ENCODE measurements around the gene NDEL1.
A peak's percentile ranks its signal among the peaks of the same experiment; 100 is the strongest.

Gene NDEL1

GRCh38 chr17:8481089-8481488 is 45.4 kb downstream of the NDEL1 start:
- no peak for DNase-seq

- DNase-seq, result no peak
Measured at GRCh38 chr17:8481703-8482102, 46.0 kb downstream of the NDEL1 start.

DNA sequence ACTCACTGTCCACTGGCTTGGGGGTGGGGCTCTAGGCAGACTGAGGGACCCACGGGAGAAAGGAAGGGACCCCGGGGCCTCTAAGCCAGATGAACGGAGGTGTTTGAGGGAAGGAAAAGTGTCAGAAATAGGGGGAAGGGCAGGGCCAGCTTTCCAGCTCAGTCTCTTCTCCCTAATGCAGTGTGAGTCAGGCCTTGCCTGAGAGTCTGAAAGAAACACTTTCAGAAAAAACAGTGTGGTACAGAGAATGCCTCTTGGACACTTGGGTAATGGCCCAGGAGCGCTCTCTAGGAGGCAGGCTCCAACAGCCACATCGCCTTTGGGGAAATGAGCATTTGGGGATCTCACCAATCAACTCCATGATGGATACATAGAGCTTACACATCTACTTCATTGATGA is 46.9 kb downstream of the NDEL1 start:
- DNase-seq, result no peak

DNA sequence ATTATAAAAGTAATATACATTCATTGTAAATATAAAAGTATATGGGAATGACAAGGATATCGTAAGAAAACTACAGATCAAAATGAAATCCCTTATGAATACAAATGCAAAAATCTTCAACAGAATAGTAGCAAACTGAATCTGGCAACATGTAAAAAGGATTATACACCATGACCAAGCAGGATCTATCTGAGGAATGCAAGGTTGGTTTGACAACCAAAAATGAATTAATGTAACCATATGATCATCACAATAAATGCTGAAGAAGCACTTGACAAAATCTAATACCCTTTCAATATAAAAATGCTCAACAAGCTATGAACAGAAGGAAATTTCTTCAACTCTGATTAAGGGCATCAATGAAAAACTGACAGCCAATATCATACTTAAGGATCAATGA is 48.8 kb downstream of the NDEL1 start:
- DNase-seq, result no peak

GRCh38 chr17:8485491-8485890 is 49.8 kb downstream of the NDEL1 start:
- no peak for DNase-seq

DNA sequence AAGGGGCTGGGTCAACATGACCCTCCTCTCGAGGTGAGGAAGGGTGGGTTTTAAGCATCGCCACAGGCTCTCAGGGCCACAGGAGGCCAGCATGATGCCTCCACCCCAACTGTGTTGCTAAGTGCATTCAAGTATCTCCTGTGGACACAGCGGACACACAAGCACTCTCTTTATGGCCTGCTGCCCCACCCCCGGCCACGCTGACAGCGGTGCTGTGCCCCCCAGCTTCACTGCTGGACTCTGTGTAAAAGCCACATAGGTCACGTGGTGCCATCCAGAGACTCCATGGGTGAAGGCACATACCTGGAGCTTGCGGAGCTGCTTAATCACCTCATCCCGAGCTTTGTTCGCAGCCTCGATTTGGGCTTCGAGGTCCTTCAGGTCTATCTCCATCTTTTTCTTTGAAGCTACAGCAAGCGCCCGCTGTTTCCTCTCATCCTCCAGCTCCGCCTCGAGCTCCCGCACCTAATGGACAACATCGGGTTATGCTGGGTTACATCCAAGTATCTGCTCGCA is 51.5 kb downstream of the NDEL1 start:
- no peak for DNase-seq

GRCh38 chr17:8487743-8488142 is 52.1 kb downstream of the NDEL1 start:
- DNase-seq, result no peak

DNA sequence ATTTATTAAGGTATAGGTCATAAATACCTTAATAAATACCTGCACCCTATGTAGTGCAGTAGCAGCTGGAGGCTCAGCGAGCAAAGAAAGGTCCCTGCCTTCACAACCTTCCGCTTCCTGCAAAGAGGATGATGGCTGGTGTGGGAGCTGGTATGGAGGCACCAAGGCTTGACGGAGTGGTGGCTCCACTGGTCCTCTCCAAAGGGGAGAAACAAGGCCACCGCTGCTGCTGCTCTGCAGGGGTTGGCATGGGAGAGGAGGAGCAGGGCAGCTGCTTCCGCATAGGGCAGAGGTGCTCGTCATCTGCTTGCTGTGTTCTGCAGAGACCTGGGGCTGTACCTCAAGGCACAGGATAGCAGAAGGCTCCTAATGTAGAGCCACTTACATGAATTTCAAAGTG is 52.8 kb downstream of the NDEL1 start:
- no peak for DNase-seq

DNA sequence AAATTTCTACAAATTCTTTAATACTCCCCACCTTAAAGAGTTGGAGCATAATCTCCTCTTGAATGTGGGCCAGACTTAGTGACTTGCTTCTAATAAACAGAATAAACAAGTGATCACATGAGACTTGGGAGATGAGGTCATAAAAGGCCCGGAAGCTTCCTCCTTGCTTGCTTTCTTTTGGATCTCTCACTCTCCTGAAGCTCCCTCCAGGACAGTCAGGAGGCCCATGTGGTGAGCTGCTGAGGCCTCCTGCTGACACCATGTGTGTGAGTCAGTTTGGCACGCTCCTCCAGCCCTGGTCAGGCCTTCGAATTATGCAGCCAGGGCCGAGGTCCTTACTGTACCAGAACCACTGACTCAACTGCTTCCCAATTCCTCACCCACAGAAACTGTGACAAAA is 53.2 kb downstream of the NDEL1 start:
- DNase-seq, result peak; percentile 94

DNA sequence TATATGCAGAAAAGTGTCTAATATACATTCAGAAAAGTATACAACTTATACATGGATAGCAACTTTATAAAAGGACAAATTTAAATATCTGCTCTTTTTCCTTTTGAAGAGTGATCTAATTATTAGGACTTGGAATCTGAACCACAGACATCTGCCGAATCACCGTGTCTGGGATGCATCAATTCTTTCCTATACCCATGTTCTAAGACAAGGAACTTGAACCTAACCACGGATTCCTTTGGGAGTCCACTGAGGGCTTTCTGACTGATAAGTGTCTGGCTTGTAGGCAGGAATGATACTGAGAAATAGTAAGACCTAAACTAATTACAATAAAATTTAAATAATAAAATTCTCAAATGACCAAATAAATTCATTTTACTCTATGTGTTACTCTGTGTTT is 54.2 kb downstream of the NDEL1 start:
- DNase-seq, result no peak

- no peak for DNase-seq
Measured at GRCh38 chr17:8490256-8491023, 54.8 kb downstream of the NDEL1 start.

DNA sequence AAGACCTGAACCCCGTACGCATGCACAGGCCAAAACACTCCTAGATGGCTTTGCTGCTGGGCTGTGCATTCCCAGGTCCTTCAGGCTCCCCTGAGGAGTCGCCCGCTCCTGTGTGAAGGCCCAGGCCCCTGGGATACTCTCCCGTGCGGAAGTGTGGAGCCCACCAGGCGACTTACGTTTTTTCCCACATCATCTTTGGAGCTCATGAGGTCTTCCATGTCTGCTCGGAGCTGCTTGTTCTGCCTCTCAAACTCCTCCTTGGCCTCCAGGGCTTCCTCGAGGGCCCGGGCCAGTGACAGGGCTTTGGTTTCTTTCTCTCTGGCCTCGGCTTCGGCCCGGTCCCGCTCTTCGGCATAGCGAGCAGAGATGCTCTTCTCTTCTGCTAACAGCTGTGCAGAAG is 56.4 kb downstream of the NDEL1 start:
- DNase-seq, result no peak

DNA sequence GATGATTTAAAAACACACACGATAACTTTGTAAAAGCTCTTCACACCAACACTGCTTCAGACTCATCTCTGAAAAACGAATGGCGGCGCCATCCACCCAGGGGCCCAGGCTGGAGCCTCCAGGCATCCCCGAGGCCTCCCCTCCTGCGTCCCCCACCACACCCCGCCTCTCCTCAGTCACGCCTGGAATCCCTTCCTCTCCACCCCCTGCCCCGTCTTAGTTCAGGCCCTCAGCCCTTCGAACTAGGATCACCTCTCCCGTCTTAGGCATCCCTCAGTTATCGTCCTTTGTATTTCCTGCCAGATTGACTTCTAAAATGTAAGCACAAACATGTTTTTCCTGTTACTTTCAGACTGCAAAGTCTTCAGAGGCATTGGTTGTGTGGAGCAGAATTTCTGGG is 58.3 kb downstream of the NDEL1 start:
- DNase-seq, result no peak

DNA sequence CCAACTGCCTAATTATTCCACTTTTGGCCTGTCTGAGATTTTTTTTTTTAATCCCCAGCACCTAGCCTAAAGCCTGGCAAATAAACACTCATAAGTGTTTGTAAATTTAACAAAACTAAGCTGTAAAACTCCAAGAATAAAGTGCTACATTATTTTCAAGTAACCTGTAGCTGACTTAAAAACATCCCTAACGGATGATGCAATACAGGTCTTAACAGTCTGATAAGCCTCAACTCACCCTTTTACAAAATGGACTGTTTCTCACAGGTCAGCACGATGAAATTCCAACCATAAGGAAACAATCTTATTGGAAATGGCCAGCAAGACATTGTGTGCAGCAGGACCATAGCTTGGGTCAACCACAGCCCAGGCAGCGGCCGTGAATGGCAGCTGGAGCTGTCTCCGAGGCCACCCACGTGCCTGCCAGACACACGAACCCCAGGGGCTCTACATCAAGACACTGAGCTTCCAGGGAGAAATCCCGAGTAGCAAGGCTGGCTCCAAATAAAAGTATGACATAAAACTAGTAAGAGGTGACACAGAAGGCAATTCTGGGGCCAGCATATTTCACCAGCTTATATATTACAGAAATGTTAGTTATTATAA is 58.9 kb downstream of the NDEL1 start:
- DNase-seq, result no peak

DNA sequence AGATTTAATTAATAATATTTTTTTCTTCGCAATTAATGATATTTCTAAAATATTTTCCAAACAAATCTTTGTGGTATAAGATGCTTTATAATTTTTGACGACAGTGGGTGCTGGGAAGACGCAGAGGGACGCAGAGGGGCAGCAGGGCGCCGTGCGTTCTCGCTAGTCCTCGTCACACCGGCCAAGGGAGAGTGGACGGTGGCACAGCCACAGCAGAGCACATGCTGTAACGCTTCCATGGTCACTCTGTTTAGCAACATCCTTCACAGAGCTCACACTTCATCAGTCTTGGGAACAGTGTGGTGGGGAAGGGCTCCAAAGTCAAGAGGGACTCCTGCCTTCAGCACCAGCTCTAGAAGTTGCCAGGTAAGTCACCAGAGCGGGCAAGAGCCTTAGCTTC is 60.4 kb downstream of the NDEL1 start:
- DNase-seq, result no peak

DNA sequence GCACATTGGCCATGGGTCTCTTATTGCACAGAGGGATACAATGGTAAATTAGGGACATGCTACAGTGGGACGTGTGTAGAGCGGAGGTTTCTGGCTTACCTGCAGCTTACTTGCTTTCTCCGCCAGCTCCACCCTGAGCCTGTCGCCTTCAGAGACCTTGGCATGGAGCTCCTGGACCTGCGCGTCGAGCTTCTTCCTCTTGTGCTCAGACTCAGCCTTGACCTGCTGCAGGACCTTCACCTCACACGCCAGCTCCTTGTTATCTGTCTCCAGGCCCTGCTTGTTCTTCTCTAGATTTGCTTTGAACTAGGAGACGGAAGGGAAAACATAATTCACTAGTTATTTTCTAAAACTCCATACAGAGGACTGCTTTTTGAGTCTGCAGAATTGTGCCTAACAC is 63.5 kb downstream of the NDEL1 start:
- no peak for DNase-seq

DNA sequence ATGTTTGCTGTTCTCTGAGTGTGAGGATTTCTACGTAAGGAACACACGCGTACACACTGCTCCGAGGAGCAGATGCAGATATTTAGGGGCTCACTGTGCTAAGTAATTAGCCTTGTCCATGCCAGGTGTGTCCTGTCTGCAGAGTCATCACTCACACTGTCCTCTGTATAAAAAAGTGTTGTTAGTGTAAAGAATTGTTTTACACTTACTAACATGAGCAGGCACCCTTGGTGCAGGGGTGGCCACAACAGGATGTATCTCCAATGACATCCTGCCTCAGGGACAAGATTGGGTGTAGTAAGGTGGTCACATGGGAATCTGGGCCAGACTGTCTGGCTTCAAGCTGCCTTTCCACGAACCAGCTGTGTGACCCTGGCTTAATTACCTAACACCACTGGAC is 63.9 kb downstream of the NDEL1 start:
- no peak for DNase-seq

- DNase-seq, result no peak
Measured at GRCh38 chr17:8500609-8501008, 64.9 kb downstream of the NDEL1 start.

DNA sequence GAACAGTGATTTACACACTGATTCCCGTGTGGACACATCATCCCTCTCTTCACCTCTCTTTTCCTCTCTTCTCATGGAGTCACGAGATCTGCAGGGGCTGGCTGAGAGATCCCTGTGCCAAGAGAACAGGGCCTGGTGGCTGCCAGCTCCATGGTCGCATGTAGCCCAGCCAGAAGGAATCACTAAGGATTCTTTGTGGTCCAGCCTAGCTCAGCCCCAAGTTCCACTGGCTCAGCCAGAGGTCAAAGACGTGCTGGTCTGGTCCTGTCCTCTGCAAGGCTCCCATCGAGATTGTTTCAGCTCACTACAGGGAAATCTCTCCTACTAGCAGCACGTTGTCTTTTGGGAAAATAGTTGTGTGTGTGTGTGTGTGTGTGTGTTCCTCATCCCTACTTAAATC is 66.4 kb downstream of the NDEL1 start:
- DNase-seq, result no peak

DNA sequence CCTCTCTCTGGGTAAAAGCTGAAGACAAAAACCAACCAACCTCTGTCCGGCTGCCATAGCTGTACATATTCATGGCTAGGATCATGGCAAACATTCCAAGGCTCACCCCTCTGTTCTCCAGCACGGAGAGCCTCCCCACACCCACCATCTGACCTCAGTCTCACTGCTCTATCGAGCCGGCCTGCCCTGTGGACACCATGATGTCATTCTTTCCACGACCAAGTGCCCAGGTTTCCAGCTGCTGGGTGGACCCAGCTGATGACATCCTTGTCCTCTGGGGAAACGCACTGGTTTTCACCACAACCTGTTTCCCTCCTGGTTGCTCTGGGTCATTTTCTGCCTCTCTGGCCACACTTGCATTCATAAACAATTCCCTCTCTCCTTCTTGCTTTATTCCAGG is 67.7 kb downstream of the NDEL1 start:
- DNase-seq, result no peak

DNA sequence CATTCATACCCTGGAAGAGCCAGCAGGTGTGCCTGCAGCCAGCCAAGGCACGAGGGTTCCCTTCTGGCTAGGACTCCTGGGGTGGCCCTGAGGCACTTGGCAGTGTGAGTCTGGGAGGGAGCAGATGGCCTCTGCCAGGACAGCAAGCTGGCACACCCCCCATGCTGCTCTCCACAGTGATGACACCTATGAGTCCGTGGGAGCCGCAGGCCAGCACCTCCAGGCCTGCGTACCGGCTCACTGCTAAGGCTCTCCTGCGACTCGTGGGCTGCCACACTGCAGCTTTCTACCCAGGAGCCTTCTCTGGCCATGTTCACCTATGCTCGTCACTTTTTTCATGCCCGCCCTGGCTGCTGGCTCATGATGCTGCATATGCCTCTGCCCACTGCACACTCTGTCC is 68.1 kb downstream of the NDEL1 start:
- no peak for DNase-seq

DNA sequence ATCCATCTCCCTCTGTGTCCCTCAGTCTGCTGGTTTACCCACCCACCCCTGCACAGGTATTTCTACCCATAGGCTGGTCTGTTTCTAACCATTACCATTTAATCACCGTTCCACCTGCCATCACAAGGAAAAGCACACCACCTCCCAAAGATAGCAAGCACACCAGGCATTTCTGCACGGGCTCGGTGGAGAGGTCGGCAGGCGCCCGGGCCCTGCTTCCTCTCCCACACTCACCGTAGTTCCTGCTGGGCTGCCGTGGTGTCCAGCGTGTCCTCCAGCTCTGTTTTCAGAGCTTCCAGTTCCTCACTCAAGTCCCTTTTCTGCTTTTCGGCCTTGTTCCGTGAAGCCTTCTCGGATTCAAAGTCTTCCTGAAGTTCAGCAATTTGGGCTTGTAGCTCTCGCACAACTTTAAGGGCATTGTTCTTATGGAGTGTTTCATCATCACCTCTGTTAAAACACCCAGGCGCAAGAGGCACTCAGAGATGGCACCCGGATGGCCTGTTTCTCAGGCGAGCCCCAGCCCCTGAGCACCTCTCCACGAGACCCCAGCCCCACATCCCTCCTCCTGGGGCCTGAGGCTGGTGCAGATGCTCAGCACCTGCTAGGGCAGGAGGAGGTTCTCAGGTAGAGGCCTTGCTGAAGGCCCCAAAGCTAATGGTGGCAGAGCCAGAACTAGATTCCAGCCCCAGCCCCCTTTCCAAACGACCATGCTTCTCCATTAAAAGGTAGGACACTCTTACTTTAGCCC is 69.0 kb downstream of the NDEL1 start:
- no peak for DNase-seq

DNA sequence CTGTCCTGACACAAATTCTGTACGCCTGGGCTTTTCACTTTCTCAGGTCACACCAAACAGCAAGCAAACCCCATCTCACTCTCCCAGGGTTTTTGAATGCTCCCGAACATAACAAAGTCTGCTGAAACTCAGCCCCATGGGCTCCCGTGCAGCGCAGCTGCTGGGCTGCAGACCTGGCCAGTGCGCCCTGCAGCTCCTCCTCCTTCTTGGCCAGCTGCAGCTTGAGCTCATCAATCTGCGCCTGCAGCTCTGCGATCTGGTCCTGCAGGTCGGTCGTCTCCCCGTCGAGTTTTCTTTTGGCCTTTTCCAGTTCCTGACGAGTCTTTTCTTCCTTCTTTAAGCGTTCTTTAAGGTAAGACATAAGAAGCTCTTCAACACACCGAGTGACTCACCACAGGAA is 70.5 kb downstream of the NDEL1 start:
- DNase-seq, result no peak

GRCh38 chr17:8514801-8515200 is 79.1 kb downstream of the NDEL1 start:
- no peak for DNase-seq
